Type B pancreatic cell (in vitro differentiated cells): ENCODE results near the gene SEPTIN2. TPM values are rescaled to one million over a fixed set of nuclear protein-coding genes. Genes with fewer than 3 reads are reported as not detected.

ENCODE experiments used
- DNase-seq: peaks from one replicate; pipeline ENCODE4 v3.0.0; 2021; ENCODE audit warnings: mixed read lengths; ENCODE audit not compliant: unreplicated experiment; ENCODE audit errors: extremely low spot score
- H3K27ac Mint-ChIP-seq: 2 replicates; pipeline ENCODE4 v1.8.0; 2021; ENCODE audit warnings: mild to moderate bottlenecking, mixed read lengths
- H3K27me3 Mint-ChIP-seq: 2 replicates; pipeline ENCODE4 v1.8.0; 2021; ENCODE audit warnings: mixed read lengths
- H3K36me3 Mint-ChIP-seq: 2 replicates; pipeline ENCODE4 v1.8.0; 2021; ENCODE audit warnings: mixed read lengths
- H3K4me1 Mint-ChIP-seq: one replicate; pipeline ENCODE4 v1.8.0; 2021; ENCODE audit warnings: mixed read lengths; ENCODE audit not compliant: unreplicated experiment
- H3K4me3 Mint-ChIP-seq: 2 replicates; pipeline ENCODE4 v1.8.0; 2021; ENCODE audit warnings: mild to moderate bottlenecking, mixed read lengths
- H3K9me3 Mint-ChIP-seq: 2 replicates; pipeline ENCODE4 v1.8.0; 2021; ENCODE audit warnings: mixed read lengths
- total RNA-seq: library from RNA; stranded (reverse); gene quantifications from 2 replicates; pipeline ENCODE4 v1.2.1, GENCODE V29; 2021; ENCODE audit warnings: low replicate concordance
- TF ChIP-seq, protein P1 (sequence below): fragments of 200-600 bp; sonication (generic); conservative IDR thresholded peaks from 2 replicates; pipeline ENCODE4 v1.5.0; 2021; ENCODE audit warnings: antibody characterized with exemption, mild to moderate bottlenecking

The SEPTIN2 gene
- total RNA-seq, 1 donor from 2014 or later: 425 TPM

DNA sequence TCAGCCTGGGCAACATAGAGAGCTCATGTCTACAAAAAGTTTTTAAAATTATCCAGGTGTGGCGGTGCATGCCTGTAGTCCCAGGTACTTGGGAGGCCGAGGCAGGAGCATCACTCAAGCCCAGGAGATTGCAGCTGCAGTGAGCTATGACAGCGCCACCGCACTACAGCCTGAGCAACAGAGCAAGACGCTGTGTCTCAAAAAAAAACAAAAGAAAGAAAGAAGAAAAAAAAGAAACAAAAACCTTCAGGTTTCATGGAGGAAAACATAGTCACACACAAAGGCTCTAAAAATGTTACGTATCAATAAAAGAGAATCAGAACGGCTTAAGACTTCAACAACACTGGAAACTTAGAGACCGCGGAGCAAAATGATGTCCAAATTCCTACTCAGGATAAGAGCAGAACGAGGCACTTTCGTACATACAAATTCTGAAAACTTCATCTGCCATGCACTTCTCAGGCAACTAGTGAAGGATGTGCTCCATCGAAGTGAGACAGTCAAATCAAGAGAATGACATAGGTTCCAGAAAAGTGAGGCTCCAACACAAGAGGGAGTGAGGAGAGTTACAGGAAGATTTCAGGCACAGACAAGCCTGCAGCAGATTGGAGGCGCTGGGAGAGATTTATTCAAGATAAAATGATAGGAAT is 4.7 kb upstream of the SEPTIN2 start:
- TF ChIP-seq, protein P1, sequence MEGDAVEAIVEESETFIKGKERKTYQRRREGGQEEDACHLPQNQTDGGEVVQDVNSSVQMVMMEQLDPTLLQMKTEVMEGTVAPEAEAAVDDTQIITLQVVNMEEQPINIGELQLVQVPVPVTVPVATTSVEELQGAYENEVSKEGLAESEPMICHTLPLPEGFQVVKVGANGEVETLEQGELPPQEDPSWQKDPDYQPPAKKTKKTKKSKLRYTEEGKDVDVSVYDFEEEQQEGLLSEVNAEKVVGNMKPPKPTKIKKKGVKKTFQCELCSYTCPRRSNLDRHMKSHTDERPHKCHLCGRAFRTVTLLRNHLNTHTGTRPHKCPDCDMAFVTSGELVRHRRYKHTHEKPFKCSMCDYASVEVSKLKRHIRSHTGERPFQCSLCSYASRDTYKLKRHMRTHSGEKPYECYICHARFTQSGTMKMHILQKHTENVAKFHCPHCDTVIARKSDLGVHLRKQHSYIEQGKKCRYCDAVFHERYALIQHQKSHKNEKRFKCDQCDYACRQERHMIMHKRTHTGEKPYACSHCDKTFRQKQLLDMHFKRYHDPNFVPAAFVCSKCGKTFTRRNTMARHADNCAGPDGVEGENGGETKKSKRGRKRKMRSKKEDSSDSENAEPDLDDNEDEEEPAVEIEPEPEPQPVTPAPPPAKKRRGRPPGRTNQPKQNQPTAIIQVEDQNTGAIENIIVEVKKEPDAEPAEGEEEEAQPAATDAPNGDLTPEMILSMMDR: no peak
- Mint-ChIP-seq H3K4me1 (peaks cover 40% of the 10 kb centered on the region), H3K4me3 (no peak overlapping the region), H3K27ac (peak overlapping the region; percentile 50), H3K36me3 (peaks cover 15% of the 10 kb centered on the region), H3K27me3 (peaks cover 4% of the 10 kb centered on the region), H3K9me3 (no peaks in the 10 kb centered on the region)
- DNase-seq: no peak

DNA sequence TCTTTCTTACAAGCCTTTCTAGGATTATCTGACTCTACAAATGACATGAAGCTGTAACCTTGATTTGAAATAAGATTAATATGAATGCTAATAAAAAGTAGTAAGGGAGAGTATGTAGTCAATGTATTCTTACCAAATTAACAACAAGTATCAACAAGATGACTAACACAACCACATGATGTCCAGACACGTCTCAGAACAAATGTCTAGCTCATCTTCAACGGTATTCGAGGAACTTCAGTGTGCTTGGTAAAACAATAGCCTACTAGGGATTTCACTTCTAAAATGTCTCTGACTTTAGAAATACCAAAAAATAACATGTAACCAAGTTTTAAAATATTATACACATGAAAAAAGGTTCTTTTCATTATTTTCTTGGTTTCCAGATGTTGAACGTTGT is 3.6 kb upstream of the SEPTIN2 start:
- Mint-ChIP-seq H3K9me3 (no peaks in the 10 kb centered on the region), H3K4me3 (peak overlapping the region; percentile 26), H3K4me1 (peaks cover 43% of the 10 kb centered on the region), H3K27me3 (peaks cover 4% of the 10 kb centered on the region), H3K27ac (no peak overlapping the region), H3K36me3 (peaks cover 19% of the 10 kb centered on the region)
- DNase-seq: no peak
- TF ChIP-seq, protein P1: no peak

DNA sequence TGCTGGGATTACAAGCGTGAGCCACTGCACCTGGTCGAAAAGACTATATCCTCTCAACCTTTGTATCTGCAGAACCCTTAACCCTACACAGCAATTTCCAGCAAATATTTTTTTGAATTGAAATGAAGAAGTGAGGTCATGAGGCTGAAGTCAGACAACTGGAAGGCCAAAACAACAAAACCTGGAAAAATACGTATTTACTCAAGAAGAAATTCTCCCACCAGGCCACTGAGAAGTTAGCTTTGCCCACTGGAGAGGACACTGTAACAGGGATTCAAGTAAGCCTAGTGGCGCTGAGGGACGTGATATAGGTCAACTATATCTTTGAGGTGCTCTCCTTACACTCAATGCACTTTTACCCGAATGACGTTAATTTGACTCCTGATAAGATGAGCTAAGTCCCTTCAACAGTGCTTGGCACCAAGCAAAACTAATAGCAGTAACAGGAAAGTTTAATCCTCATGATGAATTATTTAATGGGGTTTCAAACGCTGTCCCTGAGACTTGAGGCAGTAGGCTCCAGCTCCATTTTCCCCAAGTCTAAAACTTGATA is 2.1 kb upstream of the SEPTIN2 start:
- DNase-seq: no peak
- Mint-ChIP-seq H3K9me3 (no peaks in the 10 kb centered on the region), H3K27ac (peak overlapping the region; percentile 100), H3K4me1 (peaks cover 48% of the 10 kb centered on the region), H3K36me3 (peaks cover 26% of the 10 kb centered on the region), H3K27me3 (peaks cover 4% of the 10 kb centered on the region), H3K4me3 (peak overlapping the region; percentile 100)
- TF ChIP-seq, protein P1: no peak

DNA sequence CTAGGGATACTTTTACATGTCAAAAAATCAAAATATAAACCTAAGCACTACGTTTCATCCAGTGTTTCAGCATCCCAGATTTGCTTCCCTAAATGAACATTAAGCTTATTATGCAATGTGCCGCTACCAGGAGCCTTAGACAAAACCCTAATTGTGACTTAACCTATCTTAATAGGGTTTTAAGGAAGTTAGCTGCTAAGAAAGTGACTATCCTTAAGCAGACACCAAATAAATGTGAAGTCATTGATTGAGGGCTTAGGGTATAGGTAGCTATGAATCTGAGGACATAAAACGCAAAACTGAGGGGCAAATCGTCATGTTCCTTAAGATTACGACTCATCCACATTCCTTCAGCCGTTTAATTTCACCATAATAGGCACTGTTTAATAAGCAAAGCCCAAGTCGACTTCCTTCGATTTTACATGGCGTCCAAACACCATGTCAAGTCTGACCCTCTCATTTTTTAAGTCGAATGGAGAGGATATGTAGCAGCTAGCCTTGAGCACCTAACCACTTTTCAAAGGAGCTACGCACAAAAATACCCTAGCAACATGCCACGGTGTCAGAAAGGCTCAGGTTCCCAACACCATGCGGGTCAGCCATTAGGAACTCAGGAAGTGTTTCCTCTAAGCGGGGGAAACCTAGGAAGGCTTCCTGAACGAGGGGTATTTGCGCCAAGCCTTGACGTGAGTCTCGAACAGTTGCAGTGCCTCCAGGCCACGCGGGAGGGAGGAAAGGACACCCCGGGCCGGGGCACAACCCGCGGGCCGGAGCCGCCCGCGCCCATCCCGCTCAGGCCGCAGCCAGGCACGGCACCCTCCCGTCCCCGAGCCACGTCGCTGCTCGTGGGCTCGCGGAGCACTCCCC is 1.3 kb upstream of the SEPTIN2 start:
- Mint-ChIP-seq H3K9me3 (no peaks in the 10 kb centered on the region), H3K4me3 (peak overlapping the region; percentile 100), H3K4me1 (peaks cover 45% of the 10 kb centered on the region), H3K36me3 (peaks cover 20% of the 10 kb centered on the region), H3K27me3 (peaks cover 4% of the 10 kb centered on the region), H3K27ac (peak overlapping the region; percentile 100)
- TF ChIP-seq, protein P1: no peak
- DNase-seq: no peak

DNA sequence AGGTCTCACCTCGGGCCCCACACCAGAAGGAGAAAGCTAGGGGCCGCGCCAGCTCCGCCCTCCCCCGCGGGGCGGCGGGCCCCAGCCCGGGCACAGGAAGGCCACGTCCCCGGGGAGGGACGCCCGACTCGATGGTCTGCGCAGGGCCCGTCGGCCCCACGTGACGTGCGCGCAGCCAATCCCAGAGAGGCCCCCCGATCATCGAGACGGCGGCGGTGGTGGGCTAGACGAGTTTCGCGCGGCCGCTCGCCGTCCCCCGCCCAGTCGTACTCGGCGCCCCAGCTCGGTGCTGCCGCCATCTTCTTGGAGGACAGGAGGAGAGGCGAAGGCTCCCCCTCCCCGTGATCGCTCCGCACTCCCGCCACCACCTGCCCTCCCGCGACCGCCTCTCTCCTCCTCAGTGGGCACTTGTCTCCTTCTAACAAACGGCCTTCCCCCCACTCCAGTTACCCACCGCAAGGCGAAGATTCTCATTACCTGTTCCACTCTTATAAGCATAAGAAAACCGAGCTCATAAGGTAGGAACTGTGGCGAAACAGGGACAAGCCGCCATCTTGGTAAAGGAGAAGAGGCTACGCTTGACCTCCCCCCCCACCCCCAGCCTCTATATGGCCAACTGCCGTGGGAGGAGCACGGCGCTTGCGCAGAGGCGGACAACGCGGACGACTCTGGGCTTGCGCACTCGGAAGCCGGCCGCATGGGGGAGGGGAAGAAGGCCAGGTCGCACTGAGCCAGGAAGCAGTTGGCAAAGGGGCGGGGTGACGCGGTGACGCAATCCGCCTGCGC is 439 bp upstream of the SEPTIN2 start, which contains the start of gene HDLBP:
Gene HDLBP, minus strand, starts transcription at position 580 of the 786 bp plus-strand sequence. CDS start 48,803 bp downstream, outside the sequence.
- TF ChIP-seq, protein P1: peak; percentile 63
- H3K4me3 Mint-ChIP-seq: peak within 1 kb of the TSS; percentile 100
- no peaks in the 10 kb centered on the region for H3K9me3 Mint-ChIP-seq
- peaks cover 46% of the 10 kb centered on the region for H3K4me1 Mint-ChIP-seq
- peak within 1 kb of the TSS; percentile 100 for H3K27ac Mint-ChIP-seq
- peaks cover 20% of the 10 kb centered on the region for H3K36me3 Mint-ChIP-seq
- H3K27me3 Mint-ChIP-seq: peaks cover 4% of the 10 kb centered on the region
- DNase-seq: peak; percentile 100
